HG03432 (cell line): Measurements from ENCODE around the gene PPY.
"Not testable (repeated sequence)": the region's sequence is repeated elsewhere in the genome, so short reads cannot be mapped to it uniquely, and the experiment has no call there.

Experiments used
- ATAC-seq: cut with Tn5 transposase; IDR thresholded peaks from one replicate; pipeline ENCODE4 v1.9.1; 2021; ENCODE audit warnings: mild to moderate bottlenecking, moderate library complexity; ENCODE audit not compliant: unreplicated experiment

Gene PPY

GRCh38 chr17:43966276-43966675 is 24.0 kb upstream of the PPY start:
- no peak for ATAC-seq

- ATAC-seq, result no peak
Observed at GRCh38 chr17:43962479-43962878, 20.2 kb upstream of the PPY start.

GRCh38 chr17:43961954-43962353 is 19.7 kb upstream of the PPY start:
- no peak for ATAC-seq

- ATAC-seq, result not testable (repeated sequence)
Observed at GRCh38 chr17:43961292-43961691, 19.0 kb upstream of the PPY start.

GRCh38 chr17:43958748-43959352 is 16.6 kb upstream of the PPY start:
- no peak for ATAC-seq

- ATAC-seq, result no peak
Observed at GRCh38 chr17:43956222-43956621, 13.9 kb upstream of the PPY start.

GRCh38 chr17:43953746-43954145 is 11.5 kb upstream of the PPY start, which contains the start of gene PYY:
TSS of gene PYY (minus strand) at chr17:43953940. CDS start at chr17:43953483, 457 bp downstream.
- ATAC-seq, result no peak

GRCh38 chr17:43952724-43953666 is 10.7 kb upstream of the PPY start:
- no peak for ATAC-seq

GRCh38 chr17:43952351-43952723 is 10.1 kb upstream of the PPY start:
- no peak for ATAC-seq

- no peak for ATAC-seq
Observed at GRCh38 chr17:43951750-43952149, 9.5 kb upstream of the PPY start.

- no peak for ATAC-seq
Observed at GRCh38 chr17:43950554-43950953, 8.3 kb upstream of the PPY start.

- no peak for ATAC-seq
Observed at GRCh38 chr17:43949781-43950180, 7.5 kb upstream of the PPY start.

GRCh38 chr17:43946781-43947180 is 4.5 kb upstream of the PPY start:
- no peak for ATAC-seq

- no peak for ATAC-seq
Observed at GRCh38 chr17:43945074-43945829, 3.0 kb upstream of the PPY start.

GRCh38 chr17:43940630-43941029 is 1.6 kb downstream of the PPY start:
- ATAC-seq, result no peak

GRCh38 chr17:43939886-43940285 is 2.4 kb downstream of the PPY start:
- no peak for ATAC-seq

GRCh38 chr17:43939452-43939851 is 2.8 kb downstream of the PPY start:
- ATAC-seq, result not testable (repeated sequence)

- no peak for ATAC-seq
Observed at GRCh38 chr17:43938838-43939182, 3.5 kb downstream of the PPY start.

- no peak for ATAC-seq
Observed at GRCh38 chr17:43936434-43936833, 5.8 kb downstream of the PPY start.

- ATAC-seq, result no peak
Observed at GRCh38 chr17:43935926-43936261, 6.4 kb downstream of the PPY start.

- ATAC-seq, result no peak
Observed at GRCh38 chr17:43935204-43935925, 6.9 kb downstream of the PPY start.
